ES-I3 (cell line): ENCODE measurements around the gene C19orf38.
A peak's percentile ranks its signal among the peaks of the same experiment; 100 is the strongest.
"Not testable (repeated sequence)": the region's sequence is repeated elsewhere in the genome, so short reads cannot be mapped to it uniquely, and the experiment has no call there.

Experiments used
- H3K36me3 ChIP-seq: 2 replicates; pipeline ENCODE4 v1.6.1; 2013; ENCODE audit warnings: mild to moderate bottlenecking, low read length, control low read depth, moderate library complexity; ENCODE audit not compliant: insufficient read depth
- H3K4me1 ChIP-seq: 2 replicates; pipeline ENCODE4 v1.6.1; 2013; ENCODE audit warnings: mild to moderate bottlenecking, control low read depth, low read length; ENCODE audit not compliant: insufficient read depth
- H3K9ac ChIP-seq: 2 replicates; pipeline ENCODE4 v1.6.1; 2013; ENCODE audit warnings: low read depth, mild to moderate bottlenecking, low read length, moderate library complexity
- H3K9me3 ChIP-seq: 2 replicates; pipeline ENCODE4 v1.6.1; 2013; ENCODE audit warnings: mild to moderate bottlenecking, low read length, moderate library complexity; ENCODE audit not compliant: control insufficient read depth, insufficient read depth

The C19orf38 gene

DNA sequence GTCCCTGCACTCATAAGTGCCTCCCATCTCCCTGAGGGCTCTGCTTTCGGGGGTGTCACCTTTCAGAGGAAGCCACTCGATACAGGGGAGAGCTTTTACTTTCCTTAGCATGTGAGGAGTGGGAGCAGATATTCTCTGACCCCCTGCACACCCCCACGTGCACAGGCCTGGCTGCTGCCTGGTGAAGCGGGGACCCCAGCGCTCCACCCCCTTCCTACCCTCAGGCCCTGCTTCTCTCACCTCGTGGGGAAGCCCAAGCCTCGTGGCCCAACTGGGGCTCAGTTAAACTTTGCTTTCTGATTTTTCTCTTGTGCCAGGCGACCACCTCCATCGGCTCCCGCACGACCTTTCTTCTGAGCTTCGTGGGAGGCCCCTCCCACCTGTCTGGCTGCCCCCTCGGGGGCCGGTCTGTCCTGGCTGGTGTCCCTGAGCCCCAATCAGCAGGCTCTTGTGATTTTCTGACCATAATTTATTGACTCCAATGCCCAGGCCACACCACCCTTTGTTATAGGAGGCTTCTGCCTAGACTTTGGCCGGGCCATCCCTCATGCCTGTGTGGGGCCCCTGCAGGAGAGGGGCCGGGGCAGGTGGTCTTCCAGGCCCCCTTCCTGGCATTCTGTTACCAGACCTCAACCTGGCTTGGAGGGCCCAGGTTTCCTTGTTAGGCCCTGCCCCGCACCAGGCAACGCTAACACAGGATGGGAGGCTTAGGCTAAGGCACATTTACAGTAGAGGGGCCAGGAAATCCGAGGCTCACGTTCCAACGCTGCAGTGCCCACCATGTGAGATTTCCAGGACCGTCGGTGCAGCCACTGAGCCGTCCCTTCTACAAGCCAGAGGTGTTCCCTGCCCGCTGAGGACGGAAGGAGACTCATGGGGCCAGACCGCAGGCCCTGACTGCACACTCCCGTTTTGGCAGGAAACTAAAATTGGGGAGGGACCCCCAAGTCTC lies 16.0 kb upstream of the C19orf38 start:
- Histone ChIP-seq H3K36me3 (no peaks in the 10 kb centered on the region), H3K9me3 (peaks cover 7% of the 10 kb centered on the region), H3K4me1 (no peaks in the 10 kb centered on the region), H3K9ac (no peak overlapping the region)

DNA sequence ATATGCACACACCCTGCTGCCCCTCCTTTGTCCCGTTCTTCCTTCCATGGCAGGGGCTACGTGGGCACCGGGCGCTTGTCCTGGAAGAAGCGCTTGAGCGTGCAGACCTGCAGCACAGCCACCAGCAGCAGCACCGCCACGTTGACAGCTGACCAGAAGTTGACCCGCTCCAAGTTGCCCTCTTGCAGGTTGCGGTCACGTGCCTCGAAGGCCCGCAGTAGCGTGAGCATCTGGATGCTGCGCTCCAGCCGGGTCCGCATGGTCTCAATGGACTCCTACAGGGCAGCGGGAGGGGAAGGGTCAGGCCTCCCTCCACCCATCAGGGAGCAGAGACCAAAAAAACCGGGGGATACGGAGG lies 15.3 kb upstream of the C19orf38 start:
- peaks cover 7% of the 10 kb centered on the region for H3K9me3 ChIP-seq
- H3K9ac ChIP-seq: no peak overlapping the region
- no peaks in the 10 kb centered on the region for H3K4me1 ChIP-seq
- H3K36me3 ChIP-seq: no peaks in the 10 kb centered on the region

DNA sequence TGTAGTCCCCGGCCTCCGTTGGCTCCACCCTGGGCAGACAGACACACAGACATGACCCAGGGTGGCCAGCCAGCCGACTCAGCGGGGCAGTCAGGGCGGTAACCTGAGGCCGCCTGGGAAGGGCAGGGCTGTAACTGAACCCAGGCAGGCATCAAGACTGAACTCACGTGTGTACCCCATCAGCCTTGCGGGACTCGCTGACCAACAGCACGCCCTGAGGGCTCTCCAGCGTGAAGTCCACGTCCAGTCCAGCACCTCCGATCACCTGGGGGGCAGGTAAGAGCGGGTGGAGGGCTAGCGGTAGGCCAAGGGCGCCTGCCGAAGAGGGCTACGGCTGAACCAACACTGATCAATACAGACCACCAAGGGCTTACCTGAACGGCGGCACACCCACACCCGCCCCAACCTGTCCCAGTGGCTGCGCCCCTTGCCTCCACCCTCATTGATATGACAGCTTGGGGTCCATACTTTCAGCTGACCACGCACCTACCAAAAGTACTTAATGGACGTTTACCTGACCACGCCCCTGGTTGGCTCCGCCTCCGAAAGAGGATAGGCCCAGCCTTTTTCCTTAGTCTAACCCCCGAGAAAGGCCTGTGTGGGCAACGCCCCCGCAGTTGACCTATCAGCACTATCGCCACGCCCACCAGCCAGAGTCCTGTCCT lies 13.0 kb upstream of the C19orf38 start:
- Histone ChIP-seq H3K36me3 (no peaks in the 10 kb centered on the region), H3K4me1 (no peaks in the 10 kb centered on the region), H3K9me3 (peaks cover 7% of the 10 kb centered on the region), H3K9ac (peak overlapping the region; percentile 58)

DNA sequence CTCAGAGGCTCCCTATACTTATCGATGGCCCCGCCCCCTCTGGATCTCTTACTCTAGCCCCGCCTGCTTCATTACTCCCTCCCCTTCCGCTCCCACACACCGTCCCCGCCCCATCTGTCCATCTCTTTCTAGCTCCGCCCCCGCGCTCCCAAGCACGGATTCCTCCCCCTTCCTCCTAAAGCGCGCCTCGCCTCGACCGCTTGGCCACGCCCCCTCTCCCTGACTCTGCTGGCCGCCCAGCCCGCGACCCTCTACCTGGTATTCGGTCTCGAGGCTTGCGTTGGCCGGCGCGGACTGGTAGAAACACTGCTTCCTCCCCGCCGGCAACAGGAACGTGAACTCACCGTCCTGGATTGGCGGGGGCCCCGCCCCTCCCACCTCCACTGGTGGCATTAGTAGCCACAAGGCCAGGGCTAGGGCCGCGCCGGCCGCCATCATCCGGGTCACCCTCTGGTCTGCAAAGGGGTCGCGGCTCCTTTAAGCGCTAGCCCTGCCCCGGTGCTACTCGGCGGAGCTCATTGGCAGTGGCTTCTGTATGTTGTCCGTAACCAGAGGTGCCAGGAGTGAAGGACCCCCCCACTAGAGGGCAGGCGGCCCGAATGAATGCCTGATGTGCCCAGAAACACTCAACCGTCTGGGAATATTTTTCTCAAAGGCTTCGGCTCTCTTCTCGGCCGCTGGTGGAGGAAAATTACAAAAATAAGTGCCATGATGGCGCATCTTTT lies 12.3 kb upstream of the C19orf38 start, which contains the start of gene TMED1:
TSS of gene TMED1 (minus strand) at position 459 of the 725 bp plus-strand sequence. CDS start at position 438, 21 bp downstream.
- peaks cover 7% of the 10 kb centered on the region for H3K9me3 ChIP-seq
- no peaks in the 10 kb centered on the region for H3K36me3 ChIP-seq
- H3K9ac ChIP-seq: peak within 1 kb of the TSS; percentile 93
- no peaks in the 10 kb centered on the region for H3K4me1 ChIP-seq

DNA sequence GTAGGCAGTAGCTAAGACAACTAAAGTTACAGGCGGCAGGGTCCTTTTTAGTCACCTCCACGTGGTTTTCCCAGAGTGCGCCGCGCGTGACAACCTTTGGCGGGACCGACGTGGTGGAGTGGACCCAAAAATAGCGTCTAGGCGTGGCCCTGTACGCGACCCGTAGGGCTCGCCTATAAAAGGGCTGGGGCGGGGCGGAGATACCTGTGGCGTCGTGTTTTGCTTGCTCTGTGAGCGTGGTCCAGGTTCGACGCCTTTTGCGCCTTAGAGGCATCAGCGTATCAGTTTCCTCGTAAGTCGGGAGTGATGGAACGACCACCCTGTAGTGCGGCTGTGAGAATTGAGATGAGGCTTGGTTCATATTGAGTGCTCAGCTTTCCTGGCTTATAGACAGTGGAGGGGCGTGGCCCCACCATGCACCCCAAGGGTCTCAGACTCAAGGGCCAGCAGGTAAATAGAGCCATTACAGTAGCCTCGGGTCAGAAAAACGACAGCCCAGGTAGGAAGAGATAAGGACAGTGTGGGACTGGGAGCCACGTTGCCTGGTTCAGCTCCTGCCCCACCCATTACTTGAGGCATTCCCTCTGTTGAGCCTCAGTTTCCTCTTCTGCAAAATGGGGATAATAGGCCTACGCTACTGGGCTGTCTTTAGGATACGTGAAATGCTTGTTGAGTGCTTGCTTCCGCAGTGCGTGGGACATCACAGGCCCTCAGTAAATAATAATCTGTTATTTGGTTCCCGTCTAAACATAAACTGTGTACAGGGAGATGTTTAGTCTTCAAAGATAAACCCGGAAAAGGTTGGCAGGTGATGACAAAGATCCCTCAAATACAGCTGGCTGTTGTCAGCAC lies 11.5 kb upstream of the C19orf38 start:
- Histone ChIP-seq H3K9me3 (peaks cover 7% of the 10 kb centered on the region), H3K4me1 (no peaks in the 10 kb centered on the region), H3K9ac (peak overlapping the region; percentile 93), H3K36me3 (no peaks in the 10 kb centered on the region)

DNA sequence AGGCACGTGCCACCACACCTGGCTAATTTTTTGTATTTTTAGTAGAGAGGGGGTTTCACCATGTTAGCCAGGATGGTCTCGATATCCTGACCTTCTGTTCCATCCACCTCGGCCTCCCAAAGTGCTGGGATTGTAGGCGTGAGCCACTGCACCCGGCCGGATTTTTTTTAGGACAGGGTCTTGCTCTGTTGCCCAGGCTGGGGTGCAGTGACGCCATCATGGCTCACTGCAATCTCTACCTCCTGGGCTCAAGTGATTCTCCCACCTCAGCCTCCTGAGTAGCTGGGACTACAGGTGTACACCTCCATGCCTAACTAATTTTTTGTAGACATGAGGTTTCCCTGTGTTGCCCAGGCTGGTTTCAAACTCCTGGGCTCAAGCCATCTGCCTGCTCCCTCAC lies 10.6 kb upstream of the C19orf38 start:
- H3K9ac ChIP-seq, H3K36me3 ChIP-seq, H3K4me1 ChIP-seq, H3K9me3 ChIP-seq: not testable (repeated sequence)

DNA sequence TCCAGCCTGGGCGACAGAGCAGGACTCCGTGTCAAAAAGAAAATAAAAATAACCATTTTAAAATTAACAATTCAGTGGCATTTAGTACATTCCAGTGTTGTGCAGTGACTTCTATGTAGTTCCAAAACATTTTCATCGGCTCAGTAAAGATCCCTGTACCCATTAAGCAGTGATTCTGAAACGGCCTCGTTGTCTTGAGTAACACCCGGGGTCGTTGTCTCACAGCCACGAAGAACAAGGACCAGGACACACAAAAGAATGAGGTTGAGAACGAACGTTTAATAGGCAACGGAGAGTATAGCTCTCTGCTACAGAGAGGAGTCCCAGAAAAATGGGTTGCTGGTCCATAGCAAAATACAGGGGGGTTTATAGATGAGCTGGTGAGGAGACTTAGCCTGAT lies 9.8 kb upstream of the C19orf38 start:
- Histone ChIP-seq H3K9ac (no peak overlapping the region), H3K36me3 (no peaks in the 10 kb centered on the region), H3K9me3 (peaks cover 7% of the 10 kb centered on the region), H3K4me1 (no peaks in the 10 kb centered on the region)

DNA sequence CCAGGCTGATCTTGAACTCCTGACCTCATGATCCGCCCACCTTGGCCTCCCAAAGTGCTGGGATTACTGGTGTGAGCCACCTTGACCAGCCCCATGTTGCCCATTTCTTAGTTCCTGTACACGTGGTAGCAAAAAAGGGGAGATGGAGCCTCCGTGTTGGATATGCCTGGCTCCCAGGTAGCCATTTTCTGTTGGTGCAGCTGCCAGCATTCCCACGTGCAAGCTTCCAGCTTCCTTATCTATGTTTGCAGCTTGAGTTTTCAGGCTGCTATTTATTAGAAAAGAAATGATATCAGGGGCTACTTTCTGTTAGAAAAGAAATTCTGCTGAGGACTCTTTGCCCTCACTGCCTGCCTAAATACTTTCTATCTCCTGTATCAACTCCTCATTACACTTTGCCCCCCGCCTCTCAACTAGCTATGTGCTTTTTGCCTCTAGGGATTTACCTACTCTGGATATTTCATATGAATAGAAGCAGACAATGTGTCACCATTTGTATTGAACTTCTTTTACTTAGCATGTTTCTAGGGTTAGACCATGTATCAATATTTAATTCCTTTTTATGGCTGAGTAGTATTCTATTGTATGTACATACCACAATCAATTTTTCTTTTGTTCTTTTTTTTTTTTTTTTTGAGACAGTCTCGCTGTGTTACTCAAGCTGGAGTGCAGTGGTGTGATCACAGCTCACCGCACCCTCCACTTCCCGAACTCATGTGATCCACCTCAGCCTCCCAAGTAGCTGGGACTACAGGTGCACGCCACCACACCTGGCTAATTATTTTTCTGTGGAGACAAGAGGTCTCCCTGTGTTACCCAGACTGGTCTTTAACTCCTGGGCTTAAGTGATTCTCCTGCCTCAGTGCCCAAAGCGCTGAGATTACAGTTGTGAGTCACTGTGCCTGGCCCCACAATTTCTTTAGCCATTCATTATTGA lies 8.8 kb upstream of the C19orf38 start:
- H3K4me1 ChIP-seq: no peaks in the 10 kb centered on the region
- peaks cover 7% of the 10 kb centered on the region for H3K9me3 ChIP-seq
- no peaks in the 10 kb centered on the region for H3K36me3 ChIP-seq
- no peak overlapping the region for H3K9ac ChIP-seq

DNA sequence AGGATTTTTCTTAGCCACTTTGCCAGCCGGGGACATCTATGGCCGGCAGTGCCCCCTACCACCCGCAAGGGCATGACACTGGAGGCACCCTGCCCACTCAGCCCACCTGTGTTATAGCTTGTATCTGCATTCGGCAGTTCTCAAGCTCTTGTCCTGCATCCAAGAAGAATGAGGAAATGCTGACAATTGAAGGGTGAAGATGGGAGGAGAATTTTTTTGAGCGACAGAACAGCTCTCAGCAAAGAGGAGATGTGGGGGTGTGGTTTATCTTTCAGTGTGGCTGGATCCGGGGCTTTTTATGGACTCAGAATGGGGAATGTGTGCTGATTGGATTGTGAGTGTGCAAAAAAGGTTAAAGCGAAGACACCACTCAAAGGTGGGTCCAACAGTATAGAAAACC lies 5.4 kb upstream of the C19orf38 start:
- no peaks in the 10 kb centered on the region for H3K4me1 ChIP-seq
- H3K36me3 ChIP-seq: no peaks in the 10 kb centered on the region
- peaks cover 6% of the 10 kb centered on the region; the same call in 1 of the 2 replicates for H3K9me3 ChIP-seq

DNA sequence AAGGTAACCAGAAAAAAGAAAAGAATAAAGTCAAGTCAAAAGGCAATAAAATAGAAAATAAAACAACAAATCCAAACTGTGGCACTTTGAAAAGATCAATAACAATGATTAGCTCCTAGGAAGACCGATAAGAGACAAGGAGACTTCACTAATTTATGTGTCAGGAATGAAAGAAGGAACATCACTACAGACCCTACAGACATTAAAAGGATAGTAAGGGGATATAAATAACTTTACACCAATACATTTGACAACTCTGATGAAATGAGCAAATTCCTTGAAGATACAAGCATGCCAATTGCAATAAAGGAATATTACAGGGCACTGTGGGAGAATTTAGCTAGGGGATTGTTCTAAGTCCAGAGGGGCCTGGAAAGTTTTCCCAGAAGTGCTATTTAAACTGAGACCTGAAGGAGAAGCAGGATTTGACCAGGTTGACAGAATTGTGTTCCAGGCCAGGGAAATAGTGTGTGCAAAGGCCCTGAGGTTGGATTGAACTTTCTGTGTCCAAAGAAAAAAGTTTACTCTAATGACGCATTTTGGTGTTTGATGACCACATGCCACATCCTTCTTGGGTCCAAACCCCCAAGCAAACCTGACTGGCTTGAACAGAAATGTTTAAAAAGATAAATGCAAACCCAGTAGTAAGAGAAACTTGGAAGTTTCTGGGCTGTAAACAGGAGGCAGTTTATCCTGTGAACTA lies 1.6 kb upstream of the C19orf38 start:
- Histone ChIP-seq H3K36me3 (no peaks in the 10 kb centered on the region), H3K9ac (no peak overlapping the region)

More for the DNA sequence above, 5.4 kb upstream of the C19orf38 start:
- H3K9ac ChIP-seq: no peak overlapping the region

DNA sequence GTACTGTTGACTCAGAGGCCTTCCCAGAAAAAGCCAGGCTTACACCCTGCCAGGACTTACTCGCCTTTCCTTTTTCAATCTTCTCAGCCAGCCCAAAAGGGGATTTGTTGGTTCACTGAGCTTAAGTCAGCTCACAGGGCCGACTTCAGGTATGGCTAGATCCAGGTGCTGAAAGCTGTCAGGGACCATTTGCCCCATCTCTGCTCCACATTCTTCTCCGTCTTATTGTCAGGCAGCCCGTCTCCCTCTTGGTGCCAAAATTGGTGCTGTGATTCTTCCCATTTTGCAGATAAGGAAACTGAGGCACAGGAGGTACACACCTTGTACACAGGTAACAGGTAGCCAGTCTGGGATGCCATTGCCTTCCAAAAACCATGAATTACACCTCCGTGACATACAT lies 2.4 kb downstream of the C19orf38 start:
- Histone ChIP-seq H3K9me3 (peaks cover 6% of the 10 kb centered on the region; the same call in 1 of the 2 replicates), H3K36me3 (no peaks in the 10 kb centered on the region), H3K4me1 (no peaks in the 10 kb centered on the region), H3K9ac (no peak overlapping the region)

More for the DNA sequence above, 1.6 kb upstream of the C19orf38 start:
- no peaks in the 10 kb centered on the region for H3K4me1 ChIP-seq
- peaks cover 6% of the 10 kb centered on the region; the same call in 1 of the 2 replicates for H3K9me3 ChIP-seq

DNA sequence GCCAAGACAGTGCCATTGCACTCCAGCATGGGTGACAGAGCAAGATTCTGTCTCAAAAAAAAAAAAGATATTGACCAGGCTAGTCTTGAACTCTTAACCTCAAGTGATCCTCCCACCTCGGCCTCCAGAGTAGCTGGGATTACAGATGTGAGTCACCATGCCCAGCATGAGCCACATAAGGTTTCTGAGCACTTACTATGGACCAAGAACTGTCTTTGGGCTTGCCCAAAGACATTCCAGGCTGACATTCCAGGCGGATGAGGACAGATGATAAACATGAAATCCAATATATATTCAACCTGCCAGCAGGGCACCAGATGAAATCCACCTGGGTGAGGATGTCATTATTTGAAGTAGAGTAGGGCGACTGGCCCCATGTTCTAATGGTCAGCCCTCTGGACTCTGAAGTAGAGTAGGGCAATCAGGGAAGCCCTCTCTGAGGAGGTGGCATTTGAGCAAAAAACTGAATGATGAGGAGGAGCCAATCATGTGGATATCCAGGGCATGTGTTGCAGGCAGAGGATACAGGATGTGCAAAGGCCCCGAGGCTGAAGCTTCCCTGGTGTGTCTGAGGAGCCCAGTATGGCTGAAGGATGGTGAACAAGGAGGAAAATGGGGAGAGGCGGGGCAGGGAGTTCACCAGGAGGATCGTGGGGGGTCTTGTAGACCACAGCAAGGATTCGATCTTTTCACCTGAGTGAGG lies 4.0 kb downstream of the C19orf38 start:
- Histone ChIP-seq H3K4me1 (no peaks in the 10 kb centered on the region; the same call in 1 of the 2 replicates), H3K36me3 (no peaks in the 10 kb centered on the region), H3K9me3 (no peaks in the 10 kb centered on the region), H3K9ac (no peak overlapping the region)
